Suprapubic skin (tissue), 4 donors: Measurements from ENCODE around the gene ING5.

Experiments
- EP300 ChIP-seq: sonication (generic); formaldehyde crosslinking; IDR thresholded peaks from one replicate; pipeline ENCODE4 v1.6.1; 2017; ENCODE audit warnings: antibody characterized with exemption
- POLR2A ChIP-seq, 2 donors: fragments of 450-650 bp; IDR thresholded peaks; one replicate each; pipeline ENCODE4 v1.6.1; 2017; ENCODE audit warnings: antibody characterized with exemption in 2 of 2, mild to moderate bottlenecking in 2 of 2, moderate library complexity in 2 of 2
- POLR2AphosphoS5 ChIP-seq, 3 donors: sonication (generic); formaldehyde crosslinking; IDR thresholded peaks; one replicate each; pipeline ENCODE4 v1.6.1; 2017; ENCODE audit warnings: antibody characterized with exemption in 3 of 3
- TF ChIP-seq, protein P1 (sequence below), 2 donors: fragments of 200-600 bp in 1 of 2; fragments of 450-650 bp in 1 of 2; sonication (generic) in 1 of 2; IDR thresholded peaks; one replicate each; pipeline ENCODE4 v1.5.1; 2016 to 2019; ENCODE audit warnings: antibody characterized with exemption in 2 of 2, mild to moderate bottlenecking in 1 of 2, moderate library complexity in 1 of 2

DNA sequence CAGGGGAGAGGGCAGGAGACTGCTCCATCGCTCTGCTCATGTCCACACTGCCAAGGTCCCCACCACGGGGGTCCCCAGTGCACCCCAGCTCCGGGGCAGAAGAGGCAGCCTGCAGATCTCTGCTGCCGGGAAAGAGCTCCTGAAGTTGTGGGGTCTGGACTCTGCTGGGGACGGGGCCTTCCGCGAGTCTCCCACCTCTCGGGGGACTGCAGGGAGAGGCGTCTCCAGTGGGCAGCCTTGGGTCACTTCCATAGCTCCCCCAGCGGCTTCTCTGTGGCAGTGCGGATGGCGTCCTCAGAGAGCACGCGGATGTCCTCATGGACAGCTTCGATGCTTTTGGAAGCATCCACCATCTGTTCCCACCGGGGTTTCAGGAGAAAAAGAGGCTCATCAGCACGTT, 26.0 kb upstream of the ING5 start:
- TF ChIP-seq EP300: no peak
- TF ChIP-seq, protein P1, sequence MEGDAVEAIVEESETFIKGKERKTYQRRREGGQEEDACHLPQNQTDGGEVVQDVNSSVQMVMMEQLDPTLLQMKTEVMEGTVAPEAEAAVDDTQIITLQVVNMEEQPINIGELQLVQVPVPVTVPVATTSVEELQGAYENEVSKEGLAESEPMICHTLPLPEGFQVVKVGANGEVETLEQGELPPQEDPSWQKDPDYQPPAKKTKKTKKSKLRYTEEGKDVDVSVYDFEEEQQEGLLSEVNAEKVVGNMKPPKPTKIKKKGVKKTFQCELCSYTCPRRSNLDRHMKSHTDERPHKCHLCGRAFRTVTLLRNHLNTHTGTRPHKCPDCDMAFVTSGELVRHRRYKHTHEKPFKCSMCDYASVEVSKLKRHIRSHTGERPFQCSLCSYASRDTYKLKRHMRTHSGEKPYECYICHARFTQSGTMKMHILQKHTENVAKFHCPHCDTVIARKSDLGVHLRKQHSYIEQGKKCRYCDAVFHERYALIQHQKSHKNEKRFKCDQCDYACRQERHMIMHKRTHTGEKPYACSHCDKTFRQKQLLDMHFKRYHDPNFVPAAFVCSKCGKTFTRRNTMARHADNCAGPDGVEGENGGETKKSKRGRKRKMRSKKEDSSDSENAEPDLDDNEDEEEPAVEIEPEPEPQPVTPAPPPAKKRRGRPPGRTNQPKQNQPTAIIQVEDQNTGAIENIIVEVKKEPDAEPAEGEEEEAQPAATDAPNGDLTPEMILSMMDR (IDR thresholded peaks at IDR 0.05): no peak
- no peak for TF ChIP-seq POLR2A (IDR thresholded peaks at IDR 0.05)
- no peak for TF ChIP-seq POLR2AphosphoS5 (IDR thresholded peaks at IDR 0.05)
